ENCODE data around the gene PPIF.

DNA sequence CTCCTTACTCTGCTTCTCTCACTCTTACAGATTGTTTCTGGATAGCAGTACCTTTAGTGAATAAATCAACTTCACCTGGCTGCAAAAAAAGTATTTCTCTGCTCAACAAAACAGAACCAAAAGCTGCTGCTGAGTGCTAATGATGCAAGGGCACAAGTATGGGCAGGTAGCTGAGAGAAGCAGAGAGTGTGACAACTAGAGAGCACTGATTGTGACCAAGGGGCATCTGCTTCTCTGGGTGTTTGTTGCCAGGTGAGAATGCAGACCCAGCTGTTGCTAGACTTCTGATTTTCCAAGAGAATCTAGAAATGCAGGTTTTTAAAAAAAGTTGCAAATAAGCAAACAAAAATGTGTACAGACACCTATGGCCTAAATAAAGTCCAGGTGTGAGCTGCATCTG lies 25.3 kb upstream of the PPIF start:
- TF ChIP-seq POLR2AphosphoS5 (IDR thresholded peaks at IDR 0.05) (no peak), POLR2A (IDR thresholded peaks at IDR 0.05) (no peak)
- TF ChIP-seq, protein P1, sequence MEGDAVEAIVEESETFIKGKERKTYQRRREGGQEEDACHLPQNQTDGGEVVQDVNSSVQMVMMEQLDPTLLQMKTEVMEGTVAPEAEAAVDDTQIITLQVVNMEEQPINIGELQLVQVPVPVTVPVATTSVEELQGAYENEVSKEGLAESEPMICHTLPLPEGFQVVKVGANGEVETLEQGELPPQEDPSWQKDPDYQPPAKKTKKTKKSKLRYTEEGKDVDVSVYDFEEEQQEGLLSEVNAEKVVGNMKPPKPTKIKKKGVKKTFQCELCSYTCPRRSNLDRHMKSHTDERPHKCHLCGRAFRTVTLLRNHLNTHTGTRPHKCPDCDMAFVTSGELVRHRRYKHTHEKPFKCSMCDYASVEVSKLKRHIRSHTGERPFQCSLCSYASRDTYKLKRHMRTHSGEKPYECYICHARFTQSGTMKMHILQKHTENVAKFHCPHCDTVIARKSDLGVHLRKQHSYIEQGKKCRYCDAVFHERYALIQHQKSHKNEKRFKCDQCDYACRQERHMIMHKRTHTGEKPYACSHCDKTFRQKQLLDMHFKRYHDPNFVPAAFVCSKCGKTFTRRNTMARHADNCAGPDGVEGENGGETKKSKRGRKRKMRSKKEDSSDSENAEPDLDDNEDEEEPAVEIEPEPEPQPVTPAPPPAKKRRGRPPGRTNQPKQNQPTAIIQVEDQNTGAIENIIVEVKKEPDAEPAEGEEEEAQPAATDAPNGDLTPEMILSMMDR (IDR thresholded peaks at IDR 0.05) = no peak

Data from transverse colon (tissue), 4 donors.